GM12878 (cell line): Measurements from ENCODE around the gene CNTN4. TPM values are rescaled to one million over a fixed set of nuclear protein-coding genes. Genes with fewer than 3 reads are reported as not detected.

Experiments
- CBFB ChIP-seq: IDR thresholded peaks from 2 replicates; pipeline ENCODE4 v1.6.1; 2016; ENCODE audit warnings: antibody characterized with exemption, low read depth
- CREM ChIP-seq: IDR thresholded peaks from 2 replicates; pipeline ENCODE4 v1.6.1; 2014; ENCODE audit warnings: antibody characterized with exemption, low read depth
- IKZF1 ChIP-seq: fragments of 450-650 bp; conservative IDR thresholded peaks from 2 replicates; pipeline ENCODE4 v1.6.1; 2017; ENCODE audit warnings: antibody characterized with exemption, mild to moderate bottlenecking
- SMC3 ChIP-seq: IDR thresholded peaks from 2 replicates; pipeline ENCODE4 v1.6.1; 2011; ENCODE audit warnings: low read length, improper control_type of control experiment, borderline replicate concordance
- SUPT20H ChIP-seq: IDR thresholded peaks from 2 replicates; pipeline ENCODE4 v1.6.1; 2011; ENCODE audit warnings: low read depth, mild to moderate bottlenecking, low read length, moderate library complexity, borderline replicate concordance; ENCODE audit not compliant: control insufficient read depth
- polyA plus RNA-seq, 11 experiments: library from polyadenylated mRNA; depleted of rRNA in 4 of 11; unstranded in 6 of 11; stranded (reverse) in 5 of 11; fragments of >200 nt; fragmentation: Nextera tagmentation in 4 of 11; fragmentation: Illumina TruSeq in 1 of 11; extraction: Ambion mirVana in 4 of 11; extraction: Trizol in 1 of 11; gene quantifications; 1 replicate in 1 of 11; 2 replicates in 10 of 11; pipeline versions ENCODE4 v1.2.1 to v1.2.3, GENCODE V29; 2011 to 2016; ENCODE audit warnings: inconsistent platforms in 2 of 11, missing spikeins in 2 of 11, low read depth in 1 of 11
- total RNA-seq, 4 experiments: library from RNA; depleted of rRNA in 3 of 4; stranded (reverse); fragments of >200 nt in 3 of 4; fragmentation: Illumina TruSeq in 1 of 4; extraction: Trizol in 1 of 4; gene quantifications; 2 replicates each; pipeline versions ENCODE4 v1.2.1 to v1.2.3, GENCODE V29; 2013 to 2021
- TF ChIP-seq, protein P1 (sequence below): IDR thresholded peaks from 2 replicates; pipeline ENCODE4 v1.6.1; 2012; ENCODE audit warnings: mild to moderate bottlenecking, low read depth, low read length
- TF ChIP-seq, protein P2 (sequence below): IDR thresholded peaks from 2 replicates; pipeline ENCODE4 v1.6.1; 2012; ENCODE audit warnings: low read length, inconsistent platforms

CNTN4 gene
- total and polyA plus RNA-seq, 10 of the 15 experiments (the other 5 are each of a cell fraction or from before 2014, with no cell fraction given) = 0.05 to 0.43 (median 0.15) TPM; not detected in 1

DNA sequence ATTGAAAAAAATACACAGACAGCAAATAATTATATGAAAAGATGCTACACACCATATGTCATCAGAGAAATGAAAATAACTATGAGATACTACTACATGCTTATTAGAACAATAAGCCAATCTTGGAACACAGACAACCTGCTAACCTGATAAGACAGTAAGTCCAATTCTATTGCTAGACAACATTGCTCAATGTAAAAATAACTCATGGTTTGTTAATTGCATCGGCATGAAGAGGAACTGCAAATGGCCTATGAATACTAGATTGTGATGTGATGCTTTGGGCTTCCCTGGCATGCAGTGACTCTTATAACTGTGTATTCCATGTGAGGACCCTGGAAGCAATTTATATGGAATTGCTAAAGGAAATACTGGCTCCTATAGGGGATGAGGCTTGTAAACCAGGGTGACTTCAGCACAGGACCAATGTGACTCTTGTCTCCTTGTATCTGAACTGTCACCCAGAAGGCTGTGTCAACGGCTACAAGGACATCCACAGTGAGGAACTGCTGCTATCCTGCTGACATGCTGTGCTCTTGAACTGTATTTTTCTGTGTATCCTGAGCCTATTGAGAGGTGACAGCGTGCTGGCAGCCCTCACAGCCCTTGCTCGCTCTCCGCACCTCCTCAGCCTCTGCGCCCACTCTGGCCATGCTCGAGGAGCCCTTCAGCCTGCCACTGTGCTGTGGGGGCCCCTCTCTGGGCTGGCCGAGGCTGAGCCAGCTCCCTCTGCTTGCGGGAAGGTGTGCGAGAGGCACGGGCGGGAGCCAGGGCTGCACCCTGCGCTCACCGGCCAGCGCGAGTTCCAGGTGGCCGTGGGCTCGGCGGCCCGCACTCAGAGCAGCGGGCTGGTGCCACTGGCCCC, 385.7 kb downstream of the CNTN4 start (continued):
- TF ChIP-seq, protein P1, sequence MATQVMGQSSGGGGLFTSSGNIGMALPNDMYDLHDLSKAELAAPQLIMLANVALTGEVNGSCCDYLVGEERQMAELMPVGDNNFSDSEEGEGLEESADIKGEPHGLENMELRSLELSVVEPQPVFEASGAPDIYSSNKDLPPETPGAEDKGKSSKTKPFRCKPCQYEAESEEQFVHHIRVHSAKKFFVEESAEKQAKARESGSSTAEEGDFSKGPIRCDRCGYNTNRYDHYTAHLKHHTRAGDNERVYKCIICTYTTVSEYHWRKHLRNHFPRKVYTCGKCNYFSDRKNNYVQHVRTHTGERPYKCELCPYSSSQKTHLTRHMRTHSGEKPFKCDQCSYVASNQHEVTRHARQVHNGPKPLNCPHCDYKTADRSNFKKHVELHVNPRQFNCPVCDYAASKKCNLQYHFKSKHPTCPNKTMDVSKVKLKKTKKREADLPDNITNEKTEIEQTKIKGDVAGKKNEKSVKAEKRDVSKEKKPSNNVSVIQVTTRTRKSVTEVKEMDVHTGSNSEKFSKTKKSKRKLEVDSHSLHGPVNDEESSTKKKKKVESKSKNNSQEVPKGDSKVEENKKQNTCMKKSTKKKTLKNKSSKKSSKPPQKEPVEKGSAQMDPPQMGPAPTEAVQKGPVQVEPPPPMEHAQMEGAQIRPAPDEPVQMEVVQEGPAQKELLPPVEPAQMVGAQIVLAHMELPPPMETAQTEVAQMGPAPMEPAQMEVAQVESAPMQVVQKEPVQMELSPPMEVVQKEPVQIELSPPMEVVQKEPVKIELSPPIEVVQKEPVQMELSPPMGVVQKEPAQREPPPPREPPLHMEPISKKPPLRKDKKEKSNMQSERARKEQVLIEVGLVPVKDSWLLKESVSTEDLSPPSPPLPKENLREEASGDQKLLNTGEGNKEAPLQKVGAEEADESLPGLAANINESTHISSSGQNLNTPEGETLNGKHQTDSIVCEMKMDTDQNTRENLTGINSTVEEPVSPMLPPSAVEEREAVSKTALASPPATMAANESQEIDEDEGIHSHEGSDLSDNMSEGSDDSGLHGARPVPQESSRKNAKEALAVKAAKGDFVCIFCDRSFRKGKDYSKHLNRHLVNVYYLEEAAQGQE = no peak
- TF ChIP-seq CREM (no peak), SMC3 (no peak), IKZF1 (no peak), CBFB (no peak), SUPT20H (no peak)
- TF ChIP-seq, protein P2, sequence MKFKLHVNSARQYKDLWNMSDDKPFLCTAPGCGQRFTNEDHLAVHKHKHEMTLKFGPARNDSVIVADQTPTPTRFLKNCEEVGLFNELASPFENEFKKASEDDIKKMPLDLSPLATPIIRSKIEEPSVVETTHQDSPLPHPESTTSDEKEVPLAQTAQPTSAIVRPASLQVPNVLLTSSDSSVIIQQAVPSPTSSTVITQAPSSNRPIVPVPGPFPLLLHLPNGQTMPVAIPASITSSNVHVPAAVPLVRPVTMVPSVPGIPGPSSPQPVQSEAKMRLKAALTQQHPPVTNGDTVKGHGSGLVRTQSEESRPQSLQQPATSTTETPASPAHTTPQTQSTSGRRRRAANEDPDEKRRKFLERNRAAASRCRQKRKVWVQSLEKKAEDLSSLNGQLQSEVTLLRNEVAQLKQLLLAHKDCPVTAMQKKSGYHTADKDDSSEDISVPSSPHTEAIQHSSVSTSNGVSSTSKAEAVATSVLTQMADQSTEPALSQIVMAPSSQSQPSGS = no peak
